ENCODE measurements around the gene XPNPEP1.

GRCh38 chr10:109944613-109945012 lies 21.3 kb upstream of the XPNPEP1 start:
- TF ChIP-seq CTCF (conservative IDR thresholded peaks at IDR 0.05; ENCODE audit: low read depth, low read length) (no peak), RCOR1 (IDR thresholded peaks at IDR 0.05; ENCODE audit: insufficient replicate concordance, low read length) (no peak), POLR2A (IDR thresholded peaks at IDR 0.05; ENCODE audit: low read depth, low read length) (no peak), CEBPB (IDR thresholded peaks at IDR 0.05; ENCODE audit: low read depth, low read length) (no peak), MAFK (IDR thresholded peaks at IDR 0.05; ENCODE audit: low read depth, low read length) (no peak), FOS (IDR thresholded peaks at IDR 0.05; ENCODE audit: low read depth, low read length) (no peak), RAD21 (IDR thresholded peaks at IDR 0.05; ENCODE audit: low read length) (no peak)

Measured in IMR-90 (cell line).